B cell (primary cell): ENCODE measurements around the gene MAL. TPM values are rescaled to one million over a fixed set of nuclear protein-coding genes. Genes with fewer than 3 reads are reported as not detected.

Experiments
- ATAC-seq: fragments of 200-7000 bp; cut with Tn5 transposase; one replicate; pipeline ENCODE4 v1.10.0; 2021; ENCODE audit warnings: low read depth, mild to moderate bottlenecking, moderate number of reproducible peaks, moderate library complexity
- CTCF ChIA-PET: fragments of 350-600 bp; sonication (Branson Sonifier 250); formaldehyde crosslinking; loops from one replicate; lab custom pipeline; 2021; ENCODE audit warnings: antibody characterized with exemption, inconsistent platforms; lab: Charles Lee
- POLR2A ChIA-PET: fragments of 350-600 bp; sonication (Branson Sonifier 250); formaldehyde crosslinking; loops from one replicate; lab custom pipeline; 2021; ENCODE audit warnings: antibody characterized with exemption; lab: Charles Lee
- DNase-seq: peaks from one replicate; pipeline ENCODE4 v3.0.0; 2013
- H2AFZ ChIP-seq: 2 replicates; pipeline ENCODE4 v1.6.1; 2012; ENCODE audit warnings: mild to moderate bottlenecking, low read depth, low read length; ENCODE audit not compliant: insufficient read depth, poor library complexity, severe bottlenecking
- H3K27ac ChIP-seq, 2 donors: 1 replicate in 1 of 2; 2 replicates in 1 of 2; pipeline ENCODE4 v1.5.1; 2012 to 2013; ENCODE audit warnings: low read length in 2 of 2, mild to moderate bottlenecking in 2 of 2, moderate library complexity in 1 of 2
- H3K27me3 ChIP-seq, 4 experiments: fragments of 200-600 bp in 1 of 4; sonication (generic) in 1 of 4; replicated peaks in 1 of 4; 1 replicate in 2 of 4; 2 replicates in 2 of 4; pipeline versions ENCODE4 v1.6.1 to v1.7.0; 2013 to 2016; ENCODE audit warnings: low read length in 3 of 4, mild to moderate bottlenecking in 2 of 4, mixed read lengths in 1 of 4, moderate library complexity in 1 of 4; ENCODE audit not compliant: insufficient read depth in 4 of 4, control insufficient read depth in 3 of 4; ENCODE audit errors: control extremely low read depth in 1 of 4
- H3K36me3 ChIP-seq, 2 experiments: replicated peaks in 1 of 2; 1 replicate in 1 of 2; 2 replicates in 1 of 2; pipeline versions ENCODE4 v1.6.1 to v1.7.1; 2013; ENCODE audit warnings: low read length in 1 of 2; ENCODE audit not compliant: insufficient read depth in 2 of 2, control insufficient read depth in 1 of 2; ENCODE audit errors: control extremely low read depth in 1 of 2, extremely low read depth in 1 of 2
- H3K4me1 ChIP-seq, 2 donors: fragments of 200-600 bp in 1 of 2; sonication (generic) in 1 of 2; 1 replicate in 1 of 2; 2 replicates in 1 of 2; pipeline versions ENCODE4 v1.5.1 to v1.6.1; 2013 to 2017; ENCODE audit warnings: low read length in 2 of 2; ENCODE audit not compliant: control insufficient read depth in 2 of 2, insufficient read depth in 2 of 2
- H3K4me2 ChIP-seq: replicated peaks from 2 replicates; pipeline ENCODE3; 2012; ENCODE audit warnings: mild to moderate bottlenecking, low read depth, low read length; ENCODE audit not compliant: poor library complexity, severe bottlenecking
- H3K4me3 ChIP-seq, 5 experiments: fragments of 200-600 bp in 1 of 5; sonication (generic) in 1 of 5; 1 replicate in 3 of 5; 2 replicates in 2 of 5; pipeline versions ENCODE4 v1.5.1 to v1.7.0; 2011 to 2016; ENCODE audit warnings: low read length in 4 of 5, mild to moderate bottlenecking in 4 of 5, low read depth in 2 of 5, control low read depth in 1 of 5, moderate library complexity in 1 of 5; ENCODE audit not compliant: insufficient read depth in 1 of 5; ENCODE audit errors: control extremely low read depth in 1 of 5, extremely low read depth in 1 of 5
- H3K79me2 ChIP-seq: fragments of 200-600 bp; sonication (generic); one replicate; pipeline ENCODE4 v1.6.0; 2016; ENCODE audit warnings: low read length; ENCODE audit not compliant: control insufficient read depth, insufficient read depth
- H3K9ac ChIP-seq: fragments of 200-600 bp; sonication (generic); 2 replicates; pipeline ENCODE4 v1.6.1; 2017; ENCODE audit warnings: mild to moderate bottlenecking, low read length, moderate library complexity
- H3K9me3 ChIP-seq, 3 donors: one replicate each; pipeline versions ENCODE4 v1.6.1 to v1.7.1; 2013; ENCODE audit warnings: low read length in 2 of 3; ENCODE audit not compliant: control insufficient read depth in 2 of 3, insufficient read depth in 1 of 3; ENCODE audit errors: control extremely low read depth in 1 of 3
- H4K20me1 ChIP-seq: 2 replicates; pipeline ENCODE4 v1.6.0; 2012; ENCODE audit warnings: mild to moderate bottlenecking, low read length; ENCODE audit not compliant: insufficient read depth, control insufficient read depth, poor library complexity, severe bottlenecking
- H3K27ac Mint-ChIP-seq: one replicate; pipeline ENCODE4 v1.8.0; 2021; ENCODE audit warnings: mixed read lengths
- H3K27me3 Mint-ChIP-seq: one replicate; pipeline ENCODE4 v1.8.0; 2021; ENCODE audit warnings: mixed read lengths
- H3K4me1 Mint-ChIP-seq: one replicate; pipeline ENCODE4 v1.8.0; 2021; ENCODE audit warnings: mixed read lengths
- H3K4me3 Mint-ChIP-seq: one replicate; pipeline ENCODE4 v1.8.0; 2021; ENCODE audit warnings: mixed read lengths
- H3K9me3 Mint-ChIP-seq: one replicate; pipeline ENCODE4 v1.8.0; 2022; ENCODE audit warnings: mixed read lengths; ENCODE audit not compliant: insufficient read depth
- EZH2 ChIP-seq: IDR thresholded peaks from 2 replicates; pipeline ENCODE4 v1.6.1; 2012; ENCODE audit warnings: borderline replicate concordance, low read depth, mild to moderate bottlenecking, moderate library complexity, low read length; ENCODE audit not compliant: insufficient read depth, poor library complexity, severe bottlenecking
- WGBS: methylation state at CpG from one replicate; pipeline ENCODE4 v1.1.5; 2013; ENCODE audit warnings: missing lambda C conversion rate; ENCODE audit not compliant: insufficient coverage; 5-methylcytosine and 5-hydroxymethylcytosine counted together
- intact Hi-C: fragments of 100-400 bp; cut with micrococcal nuclease; formaldehyde crosslinking; loops from one replicate; pipeline ENCODE4 v1.10.0; 2022
- polyA plus RNA-seq: library from polyadenylated mRNA; depleted of rRNA; stranded (reverse); fragments of >200 nt; gene quantifications from 2 replicates; pipeline ENCODE4 v1.2.3, GENCODE V29; 2012
- total RNA-seq, 2 donors: library from RNA; stranded (reverse); fragments of 120-200 nt in 1 of 2; gene quantifications; 1 replicate in 1 of 2; 2 replicates in 1 of 2; pipeline versions ENCODE4 v1.2.3 to v1.2.4, GENCODE V29; 2013 to 2022
- TF ChIP-seq, protein P1 (sequence below): fragments of 200-600 bp; IDR thresholded peaks from one replicate; pipeline ENCODE4 v1.8.0; 2022; ENCODE audit warnings: antibody characterized with exemption, mild to moderate bottlenecking

Gene MAL
- total and polyA plus RNA-seq, 2 donors (not counting 1 experiment from before 2014, with no cell fraction given), result 0.74 to 3.0 TPM

DNA sequence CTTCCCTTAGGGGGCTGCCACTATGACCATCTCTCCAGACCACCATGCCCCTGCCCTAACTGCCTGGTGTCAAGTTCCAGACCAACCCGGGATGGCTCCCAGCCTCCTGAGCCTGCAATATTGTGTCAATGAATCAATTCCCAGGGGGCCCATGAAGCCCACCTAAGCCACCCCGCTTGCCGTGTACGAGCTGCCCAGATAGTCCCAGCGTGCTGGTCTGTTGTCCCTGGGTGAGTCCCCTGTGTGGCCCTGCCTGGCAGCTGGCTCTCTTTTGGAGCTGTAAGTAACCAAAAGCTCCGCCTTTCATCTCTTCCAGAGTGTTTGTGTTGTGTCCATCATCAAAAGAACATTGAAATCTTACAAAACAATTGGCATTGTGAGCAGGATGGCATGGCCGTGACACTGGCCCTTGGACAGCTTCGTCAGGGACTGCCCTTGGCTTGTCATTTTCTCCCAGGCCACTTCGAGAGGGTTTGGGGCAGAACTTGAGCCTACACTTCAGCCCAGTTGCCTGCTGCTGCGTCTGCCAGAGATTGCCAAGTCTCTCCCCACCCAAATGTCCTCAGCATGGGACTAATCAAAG lies 11.3 kb upstream of the MAL start:
- Histone ChIP-seq H2AFZ (no peak overlapping the region), H3K27ac (no peak overlapping the region), H3K4me2 (no peak overlapping the region), H3K4me3 (no peak overlapping the region), H3K79me2 (no peaks in the 10 kb centered on the region), H3K4me1 (no peaks in the 10 kb centered on the region), H3K36me3 (no peaks in the 10 kb centered on the region), H3K9ac (no peak overlapping the region), H3K9me3 (no peaks in the 10 kb centered on the region), H4K20me1 (no peaks in the 10 kb centered on the region), H3K27me3 (no peaks in the 10 kb centered on the region)
- no peak for DNase-seq
- Mint-ChIP-seq H3K27me3 (peaks cover 7% of the 10 kb centered on the region), H3K27ac (no peak overlapping the region), H3K4me1 (no peaks in the 10 kb centered on the region), H3K4me3 (no peak overlapping the region), H3K9me3 (no peaks in the 10 kb centered on the region)
- ChIA-PET CTCF (no interaction called here), POLR2A (no interaction called here)
- no peak for ATAC-seq
- no peak for TF ChIP-seq EZH2
- TF ChIP-seq, protein P1, sequence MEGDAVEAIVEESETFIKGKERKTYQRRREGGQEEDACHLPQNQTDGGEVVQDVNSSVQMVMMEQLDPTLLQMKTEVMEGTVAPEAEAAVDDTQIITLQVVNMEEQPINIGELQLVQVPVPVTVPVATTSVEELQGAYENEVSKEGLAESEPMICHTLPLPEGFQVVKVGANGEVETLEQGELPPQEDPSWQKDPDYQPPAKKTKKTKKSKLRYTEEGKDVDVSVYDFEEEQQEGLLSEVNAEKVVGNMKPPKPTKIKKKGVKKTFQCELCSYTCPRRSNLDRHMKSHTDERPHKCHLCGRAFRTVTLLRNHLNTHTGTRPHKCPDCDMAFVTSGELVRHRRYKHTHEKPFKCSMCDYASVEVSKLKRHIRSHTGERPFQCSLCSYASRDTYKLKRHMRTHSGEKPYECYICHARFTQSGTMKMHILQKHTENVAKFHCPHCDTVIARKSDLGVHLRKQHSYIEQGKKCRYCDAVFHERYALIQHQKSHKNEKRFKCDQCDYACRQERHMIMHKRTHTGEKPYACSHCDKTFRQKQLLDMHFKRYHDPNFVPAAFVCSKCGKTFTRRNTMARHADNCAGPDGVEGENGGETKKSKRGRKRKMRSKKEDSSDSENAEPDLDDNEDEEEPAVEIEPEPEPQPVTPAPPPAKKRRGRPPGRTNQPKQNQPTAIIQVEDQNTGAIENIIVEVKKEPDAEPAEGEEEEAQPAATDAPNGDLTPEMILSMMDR, result no peak
- intact Hi-C loops, result no loop called here
- WGBS, result 85% methylated on average over 8 of the region's 10 CpGs

DNA sequence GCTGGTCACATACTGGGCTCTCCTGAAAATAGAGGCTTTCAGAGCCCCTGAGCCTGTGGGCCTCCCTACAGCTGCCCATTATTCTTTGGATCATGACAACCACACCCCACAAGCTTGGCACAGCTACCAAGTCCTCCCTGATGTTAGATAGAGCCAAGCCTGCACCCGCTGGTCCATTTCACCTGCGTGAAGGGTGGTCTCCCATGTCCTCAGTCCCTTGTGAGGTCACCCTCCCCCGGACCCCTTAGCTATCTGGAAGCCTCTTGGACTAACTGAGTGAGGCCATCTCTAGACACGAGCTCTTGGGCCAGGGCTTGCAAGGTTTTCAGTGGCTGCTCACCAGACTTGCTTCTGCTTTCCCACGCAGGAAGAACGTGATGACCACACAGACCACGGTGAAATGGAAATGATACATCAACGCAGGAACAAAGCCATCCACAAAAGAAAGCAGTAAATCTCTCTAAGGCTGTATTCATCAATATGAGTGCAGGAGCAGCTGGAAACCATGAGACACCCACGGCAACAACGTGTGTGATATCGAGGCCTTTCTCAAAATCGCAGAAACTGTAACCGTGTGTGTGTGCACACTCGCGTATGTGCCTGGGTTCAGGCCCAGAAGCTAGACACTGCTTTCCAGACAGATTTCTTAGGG lies 10.1 kb upstream of the MAL start:
- Histone ChIP-seq H3K4me3 (no peak overlapping the region), H3K79me2 (no peaks in the 10 kb centered on the region), H3K27me3 (no peaks in the 10 kb centered on the region), H3K4me2 (no peak overlapping the region), H4K20me1 (no peaks in the 10 kb centered on the region), H3K36me3 (no peaks in the 10 kb centered on the region), H2AFZ (no peak overlapping the region), H3K27ac (no peak overlapping the region), H3K9ac (no peak overlapping the region), H3K9me3 (no peaks in the 10 kb centered on the region), H3K4me1 (no peaks in the 10 kb centered on the region)
- Mint-ChIP-seq H3K4me1 (no peaks in the 10 kb centered on the region), H3K4me3 (no peak overlapping the region), H3K27ac (no peak overlapping the region), H3K9me3 (no peaks in the 10 kb centered on the region), H3K27me3 (peaks cover 7% of the 10 kb centered on the region)
- 70% methylated on average over 15 of the region's 15 CpGs for WGBS
- TF ChIP-seq, protein P1, result no peak
- no peak for TF ChIP-seq EZH2
- POLR2A ChIA-PET, result no interaction called here
- CTCF ChIA-PET, result no interaction called here
- DNase-seq (no peak), ATAC-seq (no peak)
- intact Hi-C loops, result no loop called here
